Liver (tissue), 9 donors: Measurements from ENCODE around the gene PER1. TPM values are rescaled to one million over a fixed set of nuclear protein-coding genes. Genes with fewer than 3 reads are reported as not detected.

Experiments used
- DNase-seq: peaks from one replicate; pipeline ENCODE4 v3.0.0-alpha.2; 2017; ENCODE audit warnings: low spot score
- H3K27ac ChIP-seq, 2 donors: one replicate each; pipeline ENCODE4 v1.7.0; 2013; ENCODE audit warnings: inconsistent platforms in 2 of 2, low read length in 2 of 2, control low read depth in 1 of 2, low read depth in 1 of 2, mild to moderate bottlenecking in 1 of 2
- H3K27me3 ChIP-seq, 4 donors: one replicate each; pipeline versions ENCODE4 v1.6.1 to v1.7.0; 2013; ENCODE audit warnings: low read length in 3 of 4, inconsistent platforms in 1 of 4, mild to moderate bottlenecking in 1 of 4, moderate library complexity in 1 of 4; ENCODE audit not compliant: control insufficient read depth in 4 of 4, insufficient read depth in 4 of 4
- H3K36me3 ChIP-seq, 4 donors: one replicate each; pipeline versions ENCODE4 v1.6.1 to v1.7.0; 2013; ENCODE audit warnings: low read length in 3 of 4, mild to moderate bottlenecking in 3 of 4, low read depth in 1 of 4, moderate library complexity in 1 of 4; ENCODE audit not compliant: control insufficient read depth in 4 of 4, insufficient read depth in 3 of 4
- H3K4me1 ChIP-seq, 4 donors: one replicate each; pipeline versions ENCODE4 v1.6.1 to v1.7.0; 2013; ENCODE audit warnings: low read length in 3 of 4, mild to moderate bottlenecking in 3 of 4, moderate library complexity in 1 of 4; ENCODE audit not compliant: control insufficient read depth in 4 of 4, insufficient read depth in 4 of 4
- H3K4me3 ChIP-seq, 3 donors: one replicate each; pipeline versions ENCODE4 v1.6.1 to v1.7.0; 2013; ENCODE audit warnings: low read length in 3 of 3, control low read depth in 1 of 3, low read depth in 1 of 3, mild to moderate bottlenecking in 1 of 3
- H3K9ac ChIP-seq, 2 donors: one replicate each; pipeline ENCODE4 v1.7.0; 2013; ENCODE audit warnings: low read length in 2 of 2, mild to moderate bottlenecking in 2 of 2, moderate library complexity in 2 of 2, control low read depth in 1 of 2, low read depth in 1 of 2
- H3K9me3 ChIP-seq, 4 donors: one replicate each; pipeline versions ENCODE4 v1.6.1 to v1.7.0; 2013; ENCODE audit warnings: low read length in 3 of 4; ENCODE audit not compliant: control insufficient read depth in 4 of 4
- ATF3 ChIP-seq: IDR thresholded peaks from 2 replicates; pipeline ENCODE4 v1.6.1; 2016; ENCODE audit warnings: antibody characterized with exemption
- CTCF ChIP-seq: fragments of 150-350 bp; IDR thresholded peaks from 2 replicates; pipeline ENCODE4 v1.5.1; 2017; ENCODE audit warnings: improper control_type of control experiment, low read depth, low read length; ENCODE audit not compliant: missing input control
- EGR1 ChIP-seq, 2 donors: IDR thresholded peaks; 2 replicates each; pipeline ENCODE4 v1.6.1; 2016 to 2018; ENCODE audit warnings: antibody characterized with exemption in 2 of 2, low read depth in 2 of 2
- FOXA1 ChIP-seq: IDR thresholded peaks from 2 replicates; pipeline ENCODE4 v1.6.1; 2016; ENCODE audit warnings: antibody characterized with exemption
- FOXA2 ChIP-seq: IDR thresholded peaks from 2 replicates; pipeline ENCODE4 v1.6.1; 2016; ENCODE audit warnings: antibody characterized with exemption
- GABPA ChIP-seq, 2 donors: IDR thresholded peaks in 1 of 2; conservative IDR thresholded peaks in 1 of 2; 2 replicates each; pipeline ENCODE4 v1.6.1; 2016; ENCODE audit warnings: antibody characterized with exemption in 2 of 2, mild to moderate bottlenecking in 1 of 2, moderate library complexity in 1 of 2
- HNF4A ChIP-seq, 2 donors: conservative IDR thresholded peaks; 2 replicates each; pipeline ENCODE4 v1.6.1; 2016; ENCODE audit warnings: antibody characterized with exemption in 2 of 2, mild to moderate bottlenecking in 2 of 2
- HNF4G ChIP-seq: IDR thresholded peaks from 2 replicates; pipeline ENCODE4 v1.6.1; 2016; ENCODE audit warnings: antibody characterized with exemption
- JUND ChIP-seq, 2 donors: IDR thresholded peaks; 2 replicates each; pipeline ENCODE4 v1.6.1; 2016; ENCODE audit warnings: antibody characterized with exemption in 2 of 2
- MAX ChIP-seq: IDR thresholded peaks from 2 replicates; pipeline ENCODE4 v1.6.1; 2016; ENCODE audit warnings: antibody characterized with exemption
- NR2F2 ChIP-seq: IDR thresholded peaks from 2 replicates; pipeline ENCODE4 v1.6.1; 2016; ENCODE audit warnings: antibody characterized with exemption
- RAD21 ChIP-seq, 2 donors: IDR thresholded peaks; 2 replicates each; pipeline ENCODE4 v1.6.1; 2016; ENCODE audit warnings: antibody characterized with exemption in 2 of 2, mild to moderate bottlenecking in 2 of 2
- REST ChIP-seq: IDR thresholded peaks from 2 replicates; pipeline ENCODE4 v1.6.1; 2016; ENCODE audit warnings: antibody characterized with exemption, mild to moderate bottlenecking
- RXRA ChIP-seq, 2 donors: IDR thresholded peaks; 2 replicates each; pipeline ENCODE4 v1.6.1; 2017 to 2018; ENCODE audit warnings: antibody characterized with exemption in 2 of 2, mild to moderate bottlenecking in 1 of 2
- SP1 ChIP-seq: IDR thresholded peaks from 2 replicates; pipeline ENCODE4 v1.6.1; 2018; ENCODE audit warnings: antibody characterized with exemption, mild to moderate bottlenecking
- TAF1 ChIP-seq: conservative IDR thresholded peaks from 2 replicates; pipeline ENCODE4 v1.6.1; 2016; ENCODE audit warnings: antibody characterized with exemption, mild to moderate bottlenecking
- YY1 ChIP-seq: IDR thresholded peaks from 2 replicates; pipeline ENCODE4 v1.6.1; 2016; ENCODE audit warnings: antibody characterized with exemption, mild to moderate bottlenecking
- ZBTB33 ChIP-seq: IDR thresholded peaks from 2 replicates; pipeline ENCODE4 v1.6.1; 2016; ENCODE audit warnings: antibody characterized with exemption
- WGBS: extraction: QIAGEN DNeasy Blood & Tissue Kit; methylation state at CpG from one replicate; pipeline ENCODE4 v1.1.7; 2013; 5-methylcytosine and 5-hydroxymethylcytosine counted together
- polyA plus RNA-seq, 2 donors: library from polyadenylated mRNA; stranded (reverse) in 1 of 2; unstranded in 1 of 2; fragments of 200-250 nt in 1 of 2; fragments of >200 nt in 1 of 2; fragmentation: Nextera tagmentation in 1 of 2; extraction: Ambion mirVana in 1 of 2; gene quantifications; one replicate each; pipeline versions ENCODE4 v1.2.1 to v1.2.3, GENCODE V29; 2013 to 2015
- total RNA-seq, 2 donors: library from RNA; depleted of rRNA; stranded (reverse); fragments of >200 nt; gene quantifications; one replicate each; pipeline ENCODE4 v1.2.3, GENCODE V29; 2014
- donor health status: healthy.
- donor health status: healthy.
- donor health status: healthy.
- donor health status: healthy.
- donor health status: healthy.

The PER1 gene
- total and polyA plus RNA-seq, 4 donors: 10.1 to 71.6 (median 29.7) TPM

- no peak overlapping the region for H3K9ac ChIP-seq
- H3K4me3 ChIP-seq: no peak overlapping the region
- no peak for DNase-seq
- peak overlapping the region; percentile 27 to 98 for H3K27ac ChIP-seq
- TF ChIP-seq FOXA1 (no peak), CTCF (no peak), ZBTB33 (no peak), HNF4A (conservative IDR thresholded peaks at IDR 0.05) (no peak), HNF4G (no peak), FOXA2 (no peak), RXRA (IDR thresholded peaks at IDR 0.05) (no peak), SP1 (no peak), MAX (no peak)
- 74% methylated on average over 5 of the region's 5 CpGs for WGBS
- no peaks in the 10 kb centered on the region for H3K9me3 ChIP-seq
- H3K4me1 ChIP-seq: peaks cover 11 to 54% (median 42%) of the 10 kb centered on the region in 4 donors
- H3K27me3 ChIP-seq: no peaks in the 10 kb centered on the region
- H3K36me3 ChIP-seq: peaks cover 2 to 10% (median 6%) of the 10 kb centered on the region in 4 donors
Measured at GRCh38 chr17:8160741-8161221, 8.6 kb upstream of the PER1 start.

GRCh38 chr17:8160224-8160577 is 8.0 kb upstream of the PER1 start:
- 68% methylated on average over 4 of the region's 4 CpGs for WGBS

More at GRCh38 chr17:8160224-8160577, 8.0 kb upstream of the PER1 start:
- H3K9ac ChIP-seq: no peak overlapping the region
- no peaks in the 10 kb centered on the region for H3K9me3 ChIP-seq
- H3K36me3 ChIP-seq: peaks cover 2 to 10% (median 6%) of the 10 kb centered on the region in 4 donors
- TF ChIP-seq JUND (IDR thresholded peaks at IDR 0.05) (no peak), FOXA1 (no peak), RAD21 (IDR thresholded peaks at IDR 0.05) (no peak), EGR1 (IDR thresholded peaks at IDR 0.05; ENCODE audit: low read depth in 2 of 2) (no peak), ZBTB33 (no peak), HNF4G (no peak), REST (no peak), TAF1 (no peak), SP1 (no peak), NR2F2 (no peak), RXRA (IDR thresholded peaks at IDR 0.05) (no peak), MAX (no peak), CTCF (no peak), GABPA (IDR thresholded peaks at IDR 0.05 in 1 of 2, conservative IDR thresholded peaks at IDR 0.05 in 1 of 2) (no peak), FOXA2 (no peak), HNF4A (conservative IDR thresholded peaks at IDR 0.05) (no peak), YY1 (no peak), ATF3 (no peak)
- no peak for DNase-seq
- H3K4me3 ChIP-seq: no peak overlapping the region
- H3K27me3 ChIP-seq: no peaks in the 10 kb centered on the region
- H3K4me1 ChIP-seq: peaks cover 11 to 59% (median 44%) of the 10 kb centered on the region in 4 donors
- no peak overlapping the region for H3K27ac ChIP-seq
